Ishikawa (cell line): Measurements from ENCODE around the gene CAST.
A peak's percentile ranks its signal among the peaks of the same experiment; 100 is the strongest.

Experiments
- CEBPB ChIP-seq: IDR thresholded peaks from 2 replicates; pipeline ENCODE4 v1.6.1; 2012
- EGR1 ChIP-seq: IDR thresholded peaks from 2 replicates; pipeline ENCODE4 v1.6.1; 2012
- FOXM1 ChIP-seq: IDR thresholded peaks from 2 replicates; pipeline ENCODE4 v1.6.1; 2012; ENCODE audit warnings: low read depth, borderline replicate concordance
- NFIC ChIP-seq: IDR thresholded peaks from 2 replicates; pipeline ENCODE4 v1.6.1; 2012
- RAD21 ChIP-seq: IDR thresholded peaks from 2 replicates; pipeline ENCODE4 v1.6.1; 2012; ENCODE audit warnings: low read depth
- TAF1 ChIP-seq: IDR thresholded peaks from 2 replicates; pipeline ENCODE4 v1.6.1; 2012; ENCODE audit warnings: low read depth, mild to moderate bottlenecking
- TCF12 ChIP-seq: IDR thresholded peaks from 2 replicates; pipeline ENCODE4 v1.6.1; 2012; ENCODE audit warnings: low read depth
- TEAD4 ChIP-seq: IDR thresholded peaks from 2 replicates; pipeline ENCODE4 v1.6.1; 2012
- USF1 ChIP-seq: IDR thresholded peaks from 2 replicates; pipeline ENCODE4 v1.6.1; 2012
- YY1 ChIP-seq: IDR thresholded peaks from 2 replicates; pipeline ENCODE4 v1.6.1; 2012; ENCODE audit warnings: low read depth
- ZBTB7A ChIP-seq: IDR thresholded peaks from 2 replicates; pipeline ENCODE4 v1.6.1; 2012; ENCODE audit warnings: low read depth
- TF ChIP-seq, protein P1 (sequence below): IDR thresholded peaks from 2 replicates; pipeline ENCODE4 v1.6.1; 2012; ENCODE audit warnings: low read depth, mild to moderate bottlenecking
- TF ChIP-seq, protein P2 (sequence below): IDR thresholded peaks from 2 replicates; pipeline ENCODE4 v1.6.1; 2012

CAST gene

GRCh38 chr5:96747720-96748119, 85.5 kb downstream of the CAST start:
- no peak for TF ChIP-seq EGR1

DNA sequence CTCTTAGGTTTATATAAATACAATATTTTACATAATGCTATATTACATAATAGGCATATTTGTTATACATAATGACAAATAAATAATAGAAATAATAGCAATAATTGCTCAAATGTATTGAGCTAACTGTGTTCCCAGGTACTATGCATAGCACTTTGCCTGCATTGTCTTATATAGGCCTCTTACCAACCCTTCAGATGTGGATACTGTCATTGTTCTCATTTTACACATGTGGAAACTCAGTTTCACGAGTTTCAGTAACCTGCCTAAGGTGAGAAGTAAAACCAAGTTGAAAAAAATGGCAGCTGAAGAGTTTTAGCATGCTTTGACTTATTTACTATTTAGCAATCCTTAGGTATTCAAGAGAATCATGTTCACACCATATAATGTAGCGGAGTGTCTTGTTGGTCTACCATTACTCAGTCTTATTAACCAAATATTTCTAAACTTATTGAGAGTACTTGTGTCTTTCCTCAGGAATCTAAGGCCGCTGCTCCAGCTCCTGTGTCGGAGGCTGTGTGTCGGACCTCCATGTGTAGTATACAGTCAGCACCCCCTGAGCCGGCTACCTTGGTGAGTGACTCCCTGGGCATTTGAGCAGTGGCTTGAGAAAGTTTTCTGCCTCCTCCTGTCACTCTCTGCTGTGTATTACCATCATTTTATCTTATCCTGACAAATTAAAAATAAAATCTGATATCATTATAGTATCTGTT, 88.1 kb downstream of the CAST start:
- TF ChIP-seq EGR1 (no peak), TEAD4 (no peak), ZBTB7A (no peak)
- TF ChIP-seq, protein P1, sequence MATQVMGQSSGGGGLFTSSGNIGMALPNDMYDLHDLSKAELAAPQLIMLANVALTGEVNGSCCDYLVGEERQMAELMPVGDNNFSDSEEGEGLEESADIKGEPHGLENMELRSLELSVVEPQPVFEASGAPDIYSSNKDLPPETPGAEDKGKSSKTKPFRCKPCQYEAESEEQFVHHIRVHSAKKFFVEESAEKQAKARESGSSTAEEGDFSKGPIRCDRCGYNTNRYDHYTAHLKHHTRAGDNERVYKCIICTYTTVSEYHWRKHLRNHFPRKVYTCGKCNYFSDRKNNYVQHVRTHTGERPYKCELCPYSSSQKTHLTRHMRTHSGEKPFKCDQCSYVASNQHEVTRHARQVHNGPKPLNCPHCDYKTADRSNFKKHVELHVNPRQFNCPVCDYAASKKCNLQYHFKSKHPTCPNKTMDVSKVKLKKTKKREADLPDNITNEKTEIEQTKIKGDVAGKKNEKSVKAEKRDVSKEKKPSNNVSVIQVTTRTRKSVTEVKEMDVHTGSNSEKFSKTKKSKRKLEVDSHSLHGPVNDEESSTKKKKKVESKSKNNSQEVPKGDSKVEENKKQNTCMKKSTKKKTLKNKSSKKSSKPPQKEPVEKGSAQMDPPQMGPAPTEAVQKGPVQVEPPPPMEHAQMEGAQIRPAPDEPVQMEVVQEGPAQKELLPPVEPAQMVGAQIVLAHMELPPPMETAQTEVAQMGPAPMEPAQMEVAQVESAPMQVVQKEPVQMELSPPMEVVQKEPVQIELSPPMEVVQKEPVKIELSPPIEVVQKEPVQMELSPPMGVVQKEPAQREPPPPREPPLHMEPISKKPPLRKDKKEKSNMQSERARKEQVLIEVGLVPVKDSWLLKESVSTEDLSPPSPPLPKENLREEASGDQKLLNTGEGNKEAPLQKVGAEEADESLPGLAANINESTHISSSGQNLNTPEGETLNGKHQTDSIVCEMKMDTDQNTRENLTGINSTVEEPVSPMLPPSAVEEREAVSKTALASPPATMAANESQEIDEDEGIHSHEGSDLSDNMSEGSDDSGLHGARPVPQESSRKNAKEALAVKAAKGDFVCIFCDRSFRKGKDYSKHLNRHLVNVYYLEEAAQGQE, result no peak

- TF ChIP-seq NFIC (no peak), FOXM1 (no peak), EGR1 (no peak), USF1 (no peak), YY1 (no peak), TAF1 (no peak)
- TF ChIP-seq, protein P2, sequence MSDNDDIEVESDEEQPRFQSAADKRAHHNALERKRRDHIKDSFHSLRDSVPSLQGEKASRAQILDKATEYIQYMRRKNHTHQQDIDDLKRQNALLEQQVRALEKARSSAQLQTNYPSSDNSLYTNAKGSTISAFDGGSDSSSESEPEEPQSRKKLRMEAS, result no peak
Observed at GRCh38 chr5:96751203-96752169, 89.3 kb downstream of the CAST start.

DNA sequence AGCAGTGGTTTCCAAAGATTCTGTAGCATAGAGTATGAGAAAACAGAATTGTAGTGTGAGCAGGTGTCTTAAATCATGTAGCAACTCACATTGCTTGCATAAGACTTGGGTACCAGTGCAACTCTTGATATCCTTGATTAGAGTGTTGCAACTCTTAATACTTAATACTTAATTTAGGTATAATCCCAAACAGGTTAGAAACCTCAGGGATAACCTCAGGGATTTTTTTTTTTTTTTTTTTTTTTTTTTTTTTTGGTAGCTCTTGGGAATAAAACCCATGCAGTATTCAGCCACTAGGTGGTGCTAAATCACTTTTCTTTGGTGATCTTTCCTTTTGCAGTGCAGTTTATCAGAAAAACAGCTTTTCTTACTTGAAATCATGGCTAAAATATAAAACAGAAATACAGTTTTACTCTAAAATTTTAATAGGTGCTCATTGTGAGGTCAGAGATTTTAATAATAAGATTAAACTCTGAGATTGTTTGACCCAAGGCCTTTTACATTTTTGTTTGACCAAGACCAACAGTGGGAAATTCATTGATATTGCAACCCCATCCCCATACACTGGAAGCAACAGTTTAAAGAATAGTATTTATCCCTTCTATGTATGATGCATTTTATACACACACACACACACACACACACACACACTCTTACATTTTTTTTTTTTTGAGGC, 90.3 kb downstream of the CAST start:
- no peak for TF ChIP-seq EGR1
- peak; percentile 60 for TF ChIP-seq RAD21

DNA sequence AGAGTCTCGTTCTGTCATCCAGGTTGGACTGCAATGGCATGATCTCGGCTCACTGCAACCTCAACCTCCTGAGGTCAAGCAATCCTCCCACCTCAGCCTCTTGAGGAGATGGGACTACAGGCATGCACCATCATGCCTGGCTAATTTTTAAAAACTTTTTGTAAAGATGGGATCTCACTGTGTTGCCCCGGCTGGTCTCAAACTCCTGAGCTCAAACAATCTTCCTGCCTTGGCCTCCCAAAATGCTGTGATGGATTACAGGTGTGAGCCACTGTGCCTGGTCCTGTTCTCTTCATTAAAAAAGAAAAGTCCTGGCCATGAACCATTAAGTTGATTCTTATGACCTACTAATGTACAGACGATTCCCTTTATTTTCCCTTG, 90.8 kb downstream of the CAST start:
- no peak for TF ChIP-seq USF1

DNA sequence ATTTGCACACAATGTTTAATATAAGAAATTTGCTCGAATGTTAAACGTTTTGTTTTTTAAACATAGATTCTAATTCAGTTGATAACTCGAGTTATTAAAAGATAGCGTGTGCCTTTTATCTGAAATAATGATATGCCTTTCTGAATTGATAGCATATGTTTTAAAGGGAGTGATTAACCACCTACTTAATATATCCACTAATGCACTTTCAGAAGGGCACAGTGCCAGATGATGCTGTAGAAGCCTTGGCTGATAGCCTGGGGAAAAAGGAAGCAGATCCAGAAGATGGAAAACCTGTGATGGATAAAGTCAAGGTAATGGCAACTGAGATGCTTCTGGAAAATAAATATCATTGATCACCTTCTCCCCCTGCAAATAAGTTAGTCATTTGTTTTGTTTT, 91.7 kb downstream of the CAST start:
- TF ChIP-seq, protein P1, result no peak
- no peak for TF ChIP-seq EGR1

- TF ChIP-seq NFIC (no peak), TAF1 (no peak), CEBPB (no peak), TEAD4 (no peak), FOXM1 (no peak), ZBTB7A (no peak), EGR1 (no peak), TCF12 (no peak)
- TF ChIP-seq, protein P1, result no peak
Observed at GRCh38 chr5:96755851-96756250, 93.7 kb downstream of the CAST start.
